Mucosa of stomach (tissue), 1 donor: ENCODE results near the gene SEMA5A.

Experiments used
- H3K27me3 ChIP-seq: one replicate; pipeline ENCODE4 v1.7.0; 2013; ENCODE audit warnings: mild to moderate bottlenecking, low read length; ENCODE audit not compliant: control insufficient read depth, insufficient read depth
- H3K36me3 ChIP-seq: one replicate; pipeline ENCODE4 v1.7.0; 2013; ENCODE audit warnings: low read length; ENCODE audit not compliant: control insufficient read depth, insufficient read depth
- H3K4me1 ChIP-seq: one replicate; pipeline ENCODE4 v1.7.0; 2013; ENCODE audit warnings: mild to moderate bottlenecking, low read length; ENCODE audit not compliant: control insufficient read depth, insufficient read depth
- H3K4me3 ChIP-seq: one replicate; pipeline ENCODE4 v1.7.0; 2013; ENCODE audit warnings: low read length
- H3K9ac ChIP-seq: one replicate; pipeline ENCODE4 v1.7.0; 2013; ENCODE audit warnings: mild to moderate bottlenecking, low read length, moderate library complexity
- H3K9me3 ChIP-seq: one replicate; pipeline ENCODE4 v1.7.0; 2013; ENCODE audit warnings: mild to moderate bottlenecking, low read length, moderate library complexity; ENCODE audit not compliant: control insufficient read depth
- donor health status: Pancreatic carcinoma.

SEMA5A gene, protein sequence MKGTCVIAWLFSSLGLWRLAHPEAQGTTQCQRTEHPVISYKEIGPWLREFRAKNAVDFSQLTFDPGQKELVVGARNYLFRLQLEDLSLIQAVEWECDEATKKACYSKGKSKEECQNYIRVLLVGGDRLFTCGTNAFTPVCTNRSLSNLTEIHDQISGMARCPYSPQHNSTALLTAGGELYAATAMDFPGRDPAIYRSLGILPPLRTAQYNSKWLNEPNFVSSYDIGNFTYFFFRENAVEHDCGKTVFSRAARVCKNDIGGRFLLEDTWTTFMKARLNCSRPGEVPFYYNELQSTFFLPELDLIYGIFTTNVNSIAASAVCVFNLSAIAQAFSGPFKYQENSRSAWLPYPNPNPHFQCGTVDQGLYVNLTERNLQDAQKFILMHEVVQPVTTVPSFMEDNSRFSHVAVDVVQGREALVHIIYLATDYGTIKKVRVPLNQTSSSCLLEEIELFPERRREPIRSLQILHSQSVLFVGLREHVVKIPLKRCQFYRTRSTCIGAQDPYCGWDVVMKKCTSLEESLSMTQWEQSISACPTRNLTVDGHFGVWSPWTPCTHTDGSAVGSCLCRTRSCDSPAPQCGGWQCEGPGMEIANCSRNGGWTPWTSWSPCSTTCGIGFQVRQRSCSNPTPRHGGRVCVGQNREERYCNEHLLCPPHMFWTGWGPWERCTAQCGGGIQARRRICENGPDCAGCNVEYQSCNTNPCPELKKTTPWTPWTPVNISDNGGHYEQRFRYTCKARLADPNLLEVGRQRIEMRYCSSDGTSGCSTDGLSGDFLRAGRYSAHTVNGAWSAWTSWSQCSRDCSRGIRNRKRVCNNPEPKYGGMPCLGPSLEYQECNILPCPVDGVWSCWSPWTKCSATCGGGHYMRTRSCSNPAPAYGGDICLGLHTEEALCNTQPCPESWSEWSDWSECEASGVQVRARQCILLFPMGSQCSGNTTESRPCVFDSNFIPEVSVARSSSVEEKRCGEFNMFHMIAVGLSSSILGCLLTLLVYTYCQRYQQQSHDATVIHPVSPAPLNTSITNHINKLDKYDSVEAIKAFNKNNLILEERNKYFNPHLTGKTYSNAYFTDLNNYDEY

DNA sequence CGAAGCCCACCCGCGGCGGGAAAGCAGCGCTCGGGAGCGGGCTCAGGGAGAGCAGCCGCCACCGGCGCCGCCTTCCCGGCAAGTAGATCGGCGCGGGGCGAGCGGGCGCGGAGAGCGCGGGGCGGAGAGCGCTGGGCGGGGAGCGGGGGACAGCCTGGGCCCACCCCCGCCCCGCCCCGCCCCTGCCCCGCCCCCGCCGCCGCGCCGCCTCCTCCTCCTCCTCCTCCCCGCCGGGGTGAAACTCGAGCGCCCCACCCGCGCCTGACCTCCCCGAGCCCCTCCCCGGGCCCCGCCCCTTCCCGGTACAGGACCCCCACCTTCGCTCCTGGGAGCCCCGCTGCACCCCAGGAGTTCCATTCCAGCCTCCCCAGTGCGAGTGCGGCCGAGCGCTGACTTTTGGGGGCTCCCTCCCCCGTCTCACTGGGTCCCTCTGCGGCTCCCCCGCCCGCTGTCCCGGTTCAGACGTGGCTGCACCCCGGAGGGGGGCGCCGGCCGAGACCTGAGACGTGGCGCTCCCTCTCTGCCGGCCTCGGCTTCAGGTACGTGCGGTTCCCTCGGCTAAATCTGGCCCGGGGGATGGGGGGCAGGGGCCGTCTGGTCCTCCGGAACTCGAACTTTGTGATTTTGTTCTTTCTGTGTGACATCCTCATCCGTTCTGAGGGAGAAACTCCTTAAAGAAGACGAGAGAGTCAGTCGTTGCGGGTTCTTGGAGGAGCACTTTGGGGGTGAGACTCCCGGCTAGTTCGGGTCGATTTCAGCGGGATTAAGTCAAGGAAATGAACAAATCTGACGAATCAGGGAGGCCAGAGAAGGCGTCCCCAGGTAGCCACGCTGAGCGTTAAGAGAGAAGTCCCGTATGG, at the start of gene SEMA5A:
Gene SEMA5A (minus strand): TSS at position 84 of the 860 bp plus-strand sequence. CDS start 166,129 bp downstream, outside the sequence.
- Histone ChIP-seq H3K36me3 (no peaks in the 10 kb centered on the region), H3K9me3 (no peaks in the 10 kb centered on the region), H3K27me3 (peaks cover 9% of the 10 kb centered on the region), H3K4me3 (peak within 1 kb of the TSS; percentile 88), H3K4me1 (no peaks in the 10 kb centered on the region), H3K9ac (peak within 1 kb of the TSS; percentile 71)

DNA sequence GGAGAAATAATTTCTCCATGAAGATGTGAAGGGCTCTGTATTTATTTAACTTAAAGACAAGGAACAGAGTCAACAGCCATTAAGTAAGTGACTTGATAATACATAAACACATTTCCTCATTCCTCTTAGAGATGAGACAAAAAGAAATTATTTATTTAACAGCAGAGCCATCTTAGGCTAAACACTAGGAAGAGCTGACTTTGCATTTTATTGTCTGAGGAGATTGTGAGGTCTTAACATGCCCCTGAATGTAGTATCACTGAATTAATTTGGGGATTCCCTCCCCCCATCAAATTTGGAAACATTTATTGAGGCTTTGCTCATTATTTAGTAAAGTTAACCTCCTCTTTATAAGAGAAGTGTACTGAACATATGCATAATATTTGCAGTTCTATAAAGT, 49.0 kb upstream of the SEMA5A start:
- no peak overlapping the region for H3K4me3 ChIP-seq
- H3K36me3 ChIP-seq: no peaks in the 10 kb centered on the region
- no peak overlapping the region for H3K9ac ChIP-seq
- peaks cover 8% of the 10 kb centered on the region for H3K4me1 ChIP-seq
- peaks cover 8% of the 10 kb centered on the region for H3K27me3 ChIP-seq
- H3K9me3 ChIP-seq: no peaks in the 10 kb centered on the region

DNA sequence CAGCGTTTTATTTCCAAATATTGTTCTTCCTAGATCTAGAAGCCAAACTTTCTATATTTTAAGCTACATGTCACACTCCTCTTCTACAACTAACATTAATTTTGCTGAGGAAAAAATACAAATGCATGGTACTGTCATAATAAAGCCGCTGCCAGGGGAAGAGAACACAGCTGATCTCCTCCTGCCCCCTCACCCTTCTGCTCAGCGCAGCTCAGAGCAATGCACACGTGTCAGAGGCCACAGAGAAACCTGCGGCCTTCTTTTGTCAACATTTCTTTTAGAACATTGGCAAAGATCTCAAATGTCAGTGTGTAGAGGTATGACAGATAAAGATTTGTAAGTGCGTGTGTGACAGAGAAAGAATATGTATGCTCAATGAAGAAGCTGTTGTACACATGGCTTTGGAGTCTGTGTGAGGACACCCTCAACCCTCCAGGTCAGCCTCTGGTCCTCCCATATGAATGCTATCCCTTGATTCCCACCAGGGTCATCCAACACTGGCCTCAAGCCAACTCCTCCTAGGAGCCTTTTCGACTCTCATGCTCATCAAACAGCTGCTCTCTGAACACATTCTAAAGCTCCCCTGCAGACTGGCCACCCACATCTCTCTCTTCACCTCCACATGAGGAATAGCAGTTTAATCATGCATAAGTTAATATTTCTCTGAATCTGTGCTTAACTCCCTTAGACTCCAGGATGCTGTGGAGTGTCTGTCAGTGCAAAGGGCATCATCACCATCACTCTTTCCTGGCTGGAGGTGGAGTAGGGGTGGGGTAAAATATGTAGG, 43.4 kb upstream of the SEMA5A start:
- no peaks in the 10 kb centered on the region for H3K27me3 ChIP-seq
- no peaks in the 10 kb centered on the region for H3K4me1 ChIP-seq
- no peak overlapping the region for H3K9ac ChIP-seq
- H3K36me3 ChIP-seq: no peaks in the 10 kb centered on the region
- H3K4me3 ChIP-seq: no peak overlapping the region
- H3K9me3 ChIP-seq: no peaks in the 10 kb centered on the region

DNA sequence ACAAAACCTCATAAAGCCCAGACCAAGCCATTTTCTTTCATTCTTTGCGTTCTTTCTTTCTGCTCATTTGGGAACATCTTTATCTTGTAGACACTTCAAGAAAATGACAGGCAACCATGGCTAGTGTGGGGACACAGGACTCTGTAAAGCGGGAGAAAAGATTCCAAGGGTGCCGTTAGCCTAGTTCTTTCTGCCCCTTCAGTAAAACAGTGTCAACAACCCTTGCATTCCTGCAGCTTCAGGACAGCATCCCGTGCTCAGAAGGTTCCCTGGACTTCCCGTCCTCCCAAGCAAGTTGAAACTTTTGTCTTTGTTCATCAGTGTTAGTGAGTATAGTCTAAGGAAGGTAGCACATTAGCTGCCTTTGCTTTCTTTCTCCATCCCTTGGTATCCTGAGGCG, 42.4 kb upstream of the SEMA5A start:
- H3K9ac ChIP-seq: no peak overlapping the region
- H3K9me3 ChIP-seq: no peaks in the 10 kb centered on the region
- no peaks in the 10 kb centered on the region for H3K4me1 ChIP-seq
- no peak overlapping the region for H3K4me3 ChIP-seq
- no peaks in the 10 kb centered on the region for H3K27me3 ChIP-seq
- H3K36me3 ChIP-seq: no peaks in the 10 kb centered on the region

DNA sequence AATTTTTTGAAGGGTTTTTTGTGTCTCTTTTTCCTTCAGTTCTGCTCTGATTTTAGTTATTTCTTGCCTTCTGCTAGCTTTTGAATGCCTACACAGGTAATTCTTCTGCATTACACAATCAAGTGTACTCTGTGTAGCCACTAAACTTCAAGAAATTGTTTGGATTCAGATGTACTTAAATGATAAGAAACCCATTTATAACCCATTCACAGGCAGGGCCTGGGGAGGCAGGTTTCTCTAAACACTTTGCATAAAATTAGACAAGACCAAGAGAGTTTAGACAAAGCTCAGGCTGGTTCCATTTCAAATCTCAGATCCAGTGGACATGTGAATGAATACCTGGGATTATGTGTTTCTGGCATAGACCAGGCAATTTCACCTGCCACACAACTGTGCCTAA, 41.3 kb upstream of the SEMA5A start:
- no peak overlapping the region for H3K4me3 ChIP-seq
- no peak overlapping the region for H3K9ac ChIP-seq
- no peaks in the 10 kb centered on the region for H3K9me3 ChIP-seq
- no peaks in the 10 kb centered on the region for H3K4me1 ChIP-seq
- H3K27me3 ChIP-seq: no peaks in the 10 kb centered on the region
- no peaks in the 10 kb centered on the region for H3K36me3 ChIP-seq

DNA sequence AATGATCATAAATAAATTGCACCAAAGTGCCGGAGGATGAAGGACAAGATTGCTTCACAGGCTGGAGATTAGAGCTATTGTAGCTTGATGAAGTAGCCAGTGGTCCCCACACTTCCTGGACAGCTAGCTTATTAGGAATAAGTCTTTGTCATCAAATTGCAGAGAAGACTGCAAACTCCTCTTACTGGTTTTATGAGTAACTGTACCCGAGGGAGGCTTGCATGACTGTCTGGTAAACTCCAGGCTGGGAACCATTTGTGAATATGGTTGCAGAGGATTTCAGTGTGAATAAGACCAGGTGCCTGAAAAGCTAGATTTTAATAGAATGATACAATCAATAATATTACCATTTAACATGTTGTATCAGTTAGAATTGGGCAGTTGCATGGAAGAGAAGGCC, 36.5 kb upstream of the SEMA5A start:
- H3K9ac ChIP-seq: no peak overlapping the region
- H3K4me1 ChIP-seq: no peaks in the 10 kb centered on the region
- H3K4me3 ChIP-seq: no peak overlapping the region
- H3K27me3 ChIP-seq: no peaks in the 10 kb centered on the region
- no peaks in the 10 kb centered on the region for H3K36me3 ChIP-seq
- H3K9me3 ChIP-seq: no peaks in the 10 kb centered on the region

DNA sequence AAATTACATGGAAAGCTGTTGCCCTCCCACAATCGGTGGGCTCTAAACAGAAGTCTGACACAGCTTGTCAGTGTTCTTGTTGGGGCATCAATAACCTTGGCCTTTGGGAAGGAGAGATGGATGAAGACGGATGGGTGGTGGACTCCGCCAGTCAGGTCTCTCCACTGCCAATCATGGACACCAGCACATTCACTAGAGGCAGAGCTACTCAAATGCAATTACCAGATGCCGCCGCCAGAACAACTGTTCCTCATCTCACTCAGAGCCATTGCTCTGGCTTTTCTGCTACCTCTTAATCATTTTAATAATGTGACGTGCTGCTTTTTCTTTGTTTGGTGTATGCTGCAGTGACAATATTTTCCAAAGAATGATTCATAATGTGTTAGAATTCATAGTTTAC, 27.9 kb upstream of the SEMA5A start:
- Histone ChIP-seq H3K36me3 (no peaks in the 10 kb centered on the region), H3K27me3 (peaks cover 3% of the 10 kb centered on the region), H3K4me3 (no peak overlapping the region), H3K4me1 (no peaks in the 10 kb centered on the region), H3K9me3 (no peaks in the 10 kb centered on the region), H3K9ac (no peak overlapping the region)

DNA sequence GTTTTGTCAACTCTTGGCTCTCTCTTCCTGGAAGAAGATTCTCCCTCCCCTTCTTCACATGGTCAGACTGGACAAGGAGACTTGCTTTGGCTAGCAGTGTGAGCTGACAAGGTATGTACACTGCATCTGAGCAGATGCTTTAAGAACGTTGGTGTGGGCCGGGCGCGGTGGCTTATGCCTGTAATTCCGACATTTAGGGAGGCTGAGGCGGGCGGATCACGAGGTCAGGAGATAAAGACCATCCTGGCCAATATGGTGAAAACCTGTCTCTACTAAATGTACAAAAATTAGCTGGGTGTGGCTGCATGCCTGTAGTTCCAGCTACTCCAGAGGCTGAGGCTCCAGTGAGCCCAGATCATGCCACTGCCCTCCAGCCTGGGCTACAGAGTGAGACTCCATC, 26.4 kb upstream of the SEMA5A start:
- Histone ChIP-seq H3K4me1 (no peaks in the 10 kb centered on the region), H3K27me3 (peaks cover 3% of the 10 kb centered on the region), H3K4me3 (no peak overlapping the region), H3K36me3 (no peaks in the 10 kb centered on the region), H3K9me3 (no peaks in the 10 kb centered on the region), H3K9ac (no peak overlapping the region)

DNA sequence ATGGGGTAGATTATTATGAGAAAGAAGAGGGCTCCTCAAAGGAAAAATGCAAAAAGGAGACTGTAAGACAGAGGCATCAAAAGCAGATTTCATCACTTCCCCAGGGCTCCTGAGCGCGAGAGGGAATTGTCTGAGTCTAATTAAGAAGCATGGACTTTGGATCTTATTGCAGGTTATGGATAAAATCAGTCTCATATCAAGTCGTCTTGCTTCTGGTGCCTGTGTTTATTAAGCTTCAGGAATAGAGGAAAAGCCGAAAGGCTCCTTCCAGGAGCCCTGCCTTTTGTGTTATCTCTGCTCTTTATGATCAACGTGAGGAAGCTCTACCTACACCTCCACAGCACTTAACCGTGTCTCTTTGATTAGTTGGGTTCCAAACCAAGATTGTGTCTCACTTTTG, 25.0 kb upstream of the SEMA5A start:
- Histone ChIP-seq H3K9me3 (no peaks in the 10 kb centered on the region), H3K27me3 (peaks cover 3% of the 10 kb centered on the region), H3K9ac (no peak overlapping the region), H3K4me1 (no peaks in the 10 kb centered on the region), H3K4me3 (no peak overlapping the region), H3K36me3 (no peaks in the 10 kb centered on the region)

DNA sequence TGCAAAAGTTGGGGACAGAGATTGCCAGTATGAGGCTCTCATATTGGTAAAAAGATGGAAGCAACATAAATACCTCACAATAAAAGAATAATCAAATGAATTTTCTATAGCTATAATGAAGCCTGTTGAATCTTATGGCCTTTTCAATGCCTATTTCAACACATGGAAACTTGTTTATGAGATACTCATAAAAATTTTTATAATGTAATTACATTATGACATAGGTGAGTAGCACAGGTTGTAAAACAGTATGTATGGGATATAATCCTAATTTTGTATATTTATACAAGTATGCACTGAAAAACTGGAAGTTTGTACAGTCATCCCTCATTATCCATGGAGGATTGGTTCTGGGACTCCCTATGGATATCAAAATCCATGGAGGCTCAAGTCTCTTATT, 21.2 kb upstream of the SEMA5A start:
- Histone ChIP-seq H3K9me3 (no peaks in the 10 kb centered on the region), H3K36me3 (no peaks in the 10 kb centered on the region), H3K4me3 (no peak overlapping the region), H3K27me3 (no peaks in the 10 kb centered on the region), H3K4me1 (no peaks in the 10 kb centered on the region), H3K9ac (no peak overlapping the region)

DNA sequence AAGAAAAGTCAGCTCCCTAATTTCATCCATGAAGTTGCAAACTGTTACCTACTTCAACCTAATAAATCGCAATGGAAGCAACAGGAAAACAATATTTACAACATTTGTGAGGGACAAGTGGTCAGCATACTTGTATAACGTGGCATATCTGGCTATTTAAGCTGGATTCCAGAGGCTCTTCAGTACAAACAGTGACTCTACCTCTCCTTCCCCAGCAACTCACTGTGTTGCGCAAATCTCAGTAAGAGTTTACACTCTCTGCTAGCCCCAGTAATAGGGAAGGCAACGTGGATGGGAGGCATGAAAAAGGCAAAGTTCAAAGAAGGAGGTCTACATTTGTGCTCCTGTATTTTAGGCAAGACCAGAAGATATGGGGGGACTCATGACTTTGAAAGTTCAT, 18.9 kb upstream of the SEMA5A start:
- Histone ChIP-seq H3K27me3 (no peaks in the 10 kb centered on the region), H3K36me3 (no peaks in the 10 kb centered on the region), H3K9me3 (no peaks in the 10 kb centered on the region), H3K9ac (no peak overlapping the region), H3K4me3 (no peak overlapping the region), H3K4me1 (no peaks in the 10 kb centered on the region)
